GM12878 (cell line): ENCODE results near the gene CASK. TPM values are rescaled to one million over a fixed set of nuclear protein-coding genes. Genes with fewer than 3 reads are reported as not detected.

ENCODE experiments used
- ATAC-seq: fragments of 200-7000 bp; cut with Tn5 transposase; 3 replicates; pipeline ENCODE4 v1.9.1; 2020; ENCODE audit warnings: mild to moderate bottlenecking, moderate library complexity
- BruUV-seq: library from RNA; stranded (reverse); fragments of 400-500 nt; replicated peaks from 2 replicates; lab custom pipeline; 2021; lab: Mats Ljungman, UMichigan
- CTCF ChIA-PET: fragments of 300-600 bp; sonication (Branson Sonifier 250); formaldehyde crosslinking; extraction: SDS; loops from one replicate; lab custom pipeline; 2021; ENCODE audit warnings: inconsistent platforms; lab: Yijun Ruan, JAX
- POLR2A ChIA-PET: fragments of 350-600 bp; formaldehyde crosslinking; extraction: SDS; loops from one replicate; lab custom pipeline; 2021; ENCODE audit warnings: inconsistent platforms; lab: Charles Lee
- RAD21 ChIA-PET: fragments of 300-600 bp; sonication (Branson Sonifier 250); formaldehyde crosslinking; loops from one replicate; lab custom pipeline; 2023; ENCODE audit warnings: antibody characterized with exemption; ENCODE audit not compliant: unreplicated experiment; lab: Charles Lee
- SMC1A ChIA-PET: fragments of 300-600 bp; sonication (Branson Sonifier 250); formaldehyde crosslinking; loops from one replicate; lab custom pipeline; 2023; ENCODE audit not compliant: unreplicated experiment, uncharacterized antibody; lab: Charles Lee
- DNase-seq: peaks from one replicate; pipeline ENCODE4 v3.0.0-alpha.2; 2011; ENCODE audit warnings: low read depth, low spot score
- FAIRE-seq: peaks from 3 replicates; lab custom pipeline; 2011; peaks lifted over from hg19 to GRCh38; lab: Jason Lieb, UNC
- H2AFZ ChIP-seq: 2 replicates; pipeline ENCODE4 v1.6.0; 2011; ENCODE audit warnings: low read depth, low read length, control low read depth; ENCODE audit not compliant: control insufficient read depth
- H3K27ac ChIP-seq: 2 replicates; pipeline ENCODE4 v1.5.1; 2011; ENCODE audit warnings: control low read depth; ENCODE audit not compliant: control insufficient read depth, insufficient read depth
- H3K27me3 ChIP-seq, 2 experiments: replicated peaks in 1 of 2; 2 replicates each; pipeline versions ENCODE4 v1.6.0 to v1.6.1; 2011; ENCODE audit warnings: low read length in 1 of 2; ENCODE audit not compliant: control insufficient read depth in 2 of 2, insufficient read depth in 2 of 2
- H3K36me3 ChIP-seq, 2 experiments: 2 replicates each; pipeline ENCODE4 v1.5.1; 2011; ENCODE audit warnings: low read length in 1 of 2; ENCODE audit not compliant: control insufficient read depth in 2 of 2, insufficient read depth in 2 of 2
- H3K4me1 ChIP-seq: 2 replicates; pipeline ENCODE4 v1.6.1; 2011; ENCODE audit warnings: mild to moderate bottlenecking, low read length, moderate library complexity, mixed read lengths; ENCODE audit not compliant: control insufficient read depth, insufficient read depth
- H3K4me2 ChIP-seq: 2 replicates; pipeline ENCODE4 v1.6.0; 2011; ENCODE audit warnings: control low read depth; ENCODE audit not compliant: control insufficient read depth, insufficient read depth
- H3K4me3 ChIP-seq: fragments of 200-600 bp; sonication (generic); 2 replicates; pipeline ENCODE4 v1.5.1; 2016
- H3K79me2 ChIP-seq: 2 replicates; pipeline ENCODE4 v1.6.0; 2011; ENCODE audit warnings: low read length; ENCODE audit not compliant: control insufficient read depth, insufficient read depth
- H3K9ac ChIP-seq: 2 replicates; pipeline ENCODE4 v1.8.0; 2011; ENCODE audit warnings: low read length, control low read depth, mixed read lengths; ENCODE audit not compliant: control insufficient read depth, insufficient read depth
- H3K9me3 ChIP-seq: replicated peaks from 3 replicates; pipeline ENCODE4 v1.5.1; 2011; ENCODE audit warnings: mild to moderate bottlenecking, low read length; ENCODE audit not compliant: control insufficient read depth, insufficient read depth
- H4K20me1 ChIP-seq: 2 replicates; pipeline ENCODE4 v1.6.0; 2011; ENCODE audit not compliant: control insufficient read depth, insufficient read depth
- EP300 ChIP-seq, 2 experiments: fragments of 150-350 bp in 1 of 2; IDR thresholded peaks; 2 replicates each; pipeline ENCODE4 v1.6.1; 2011 to 2012; ENCODE audit warnings: low read depth in 2 of 2, low read length in 2 of 2, borderline replicate concordance in 1 of 2, improper control_type of control experiment in 1 of 2, inconsistent platforms in 1 of 2; ENCODE audit not compliant: control insufficient read depth in 1 of 2
- IKZF1 ChIP-seq: fragments of 450-650 bp; conservative IDR thresholded peaks from 2 replicates; pipeline ENCODE4 v1.6.1; 2017; ENCODE audit warnings: antibody characterized with exemption, mild to moderate bottlenecking
- IRF4 ChIP-seq: IDR thresholded peaks from 2 replicates; pipeline ENCODE4 v1.6.1; 2011; ENCODE audit warnings: low read depth, low read length
- MTA2 ChIP-seq: fragments of 450-650 bp; IDR thresholded peaks from 2 replicates; pipeline ENCODE4 v1.6.1; 2016; ENCODE audit warnings: low read depth, mild to moderate bottlenecking, moderate library complexity
- MTA3 ChIP-seq: IDR thresholded peaks from 2 replicates; pipeline ENCODE4 v1.6.1; 2012; ENCODE audit warnings: low read length, inconsistent platforms, borderline replicate concordance
- RAD51 ChIP-seq: fragments of 450-650 bp; IDR thresholded peaks from 2 replicates; pipeline ENCODE4 v1.6.1; 2016; ENCODE audit warnings: moderate library complexity, mild to moderate bottlenecking, inconsistent platforms
- ZNF384 ChIP-seq: IDR thresholded peaks from 2 replicates; pipeline ENCODE4 v1.6.1; 2012; ENCODE audit warnings: low read depth, mild to moderate bottlenecking, low read length, improper control_type of control experiment, borderline replicate concordance
- WGBS: methylation state at CpG from one replicate; pipeline ENCODE4 v1.1.6; 2016; ENCODE audit warnings: low lambda C conversion rate; ENCODE audit not compliant: insufficient replicate concordance, insufficient coverage; ENCODE audit errors: missing lambda C conversion rate; 5-methylcytosine and 5-hydroxymethylcytosine counted together
- in situ Hi-C: fragments of 300-500 bp; cut with MboI; formaldehyde crosslinking; loops from 9 replicates; pipeline ENCODE4 v1.14.3; 2018; ENCODE audit warnings: mixed read lengths
- intact Hi-C: fragments of 100-400 bp; cut with micrococcal nuclease; formaldehyde crosslinking; loops from one replicate; pipeline ENCODE4 v1.14.2; 2022; ENCODE audit not compliant: unreplicated experiment
- polyA plus RNA-seq, 11 experiments: library from polyadenylated mRNA; depleted of rRNA in 4 of 11; unstranded in 6 of 11; stranded (reverse) in 5 of 11; fragments of >200 nt; fragmentation: Nextera tagmentation in 4 of 11; fragmentation: Illumina TruSeq in 1 of 11; extraction: Ambion mirVana in 4 of 11; extraction: Trizol in 1 of 11; gene quantifications; 1 replicate in 1 of 11; 2 replicates in 10 of 11; pipeline versions ENCODE4 v1.2.1 to v1.2.3, GENCODE V29; 2011 to 2016; ENCODE audit warnings: inconsistent platforms in 2 of 11, missing spikeins in 2 of 11, low read depth in 1 of 11
- total RNA-seq, 4 experiments: library from RNA; depleted of rRNA in 3 of 4; stranded (reverse); fragments of >200 nt in 3 of 4; fragmentation: Illumina TruSeq in 1 of 4; extraction: Trizol in 1 of 4; gene quantifications; 2 replicates each; pipeline versions ENCODE4 v1.2.1 to v1.2.3, GENCODE V29; 2013 to 2021
- TF ChIP-seq, protein P1 (sequence below): fragments of 450-650 bp; IDR thresholded peaks from 2 replicates; pipeline ENCODE4 v1.6.1; 2017; ENCODE audit warnings: mild to moderate bottlenecking

CASK gene
- total and polyA plus RNA-seq, 10 of the 15 experiments (the other 5 are each of a cell fraction or from before 2014, with no cell fraction given) = 0.60 to 45.9 (median 4.8) TPM

DNA sequence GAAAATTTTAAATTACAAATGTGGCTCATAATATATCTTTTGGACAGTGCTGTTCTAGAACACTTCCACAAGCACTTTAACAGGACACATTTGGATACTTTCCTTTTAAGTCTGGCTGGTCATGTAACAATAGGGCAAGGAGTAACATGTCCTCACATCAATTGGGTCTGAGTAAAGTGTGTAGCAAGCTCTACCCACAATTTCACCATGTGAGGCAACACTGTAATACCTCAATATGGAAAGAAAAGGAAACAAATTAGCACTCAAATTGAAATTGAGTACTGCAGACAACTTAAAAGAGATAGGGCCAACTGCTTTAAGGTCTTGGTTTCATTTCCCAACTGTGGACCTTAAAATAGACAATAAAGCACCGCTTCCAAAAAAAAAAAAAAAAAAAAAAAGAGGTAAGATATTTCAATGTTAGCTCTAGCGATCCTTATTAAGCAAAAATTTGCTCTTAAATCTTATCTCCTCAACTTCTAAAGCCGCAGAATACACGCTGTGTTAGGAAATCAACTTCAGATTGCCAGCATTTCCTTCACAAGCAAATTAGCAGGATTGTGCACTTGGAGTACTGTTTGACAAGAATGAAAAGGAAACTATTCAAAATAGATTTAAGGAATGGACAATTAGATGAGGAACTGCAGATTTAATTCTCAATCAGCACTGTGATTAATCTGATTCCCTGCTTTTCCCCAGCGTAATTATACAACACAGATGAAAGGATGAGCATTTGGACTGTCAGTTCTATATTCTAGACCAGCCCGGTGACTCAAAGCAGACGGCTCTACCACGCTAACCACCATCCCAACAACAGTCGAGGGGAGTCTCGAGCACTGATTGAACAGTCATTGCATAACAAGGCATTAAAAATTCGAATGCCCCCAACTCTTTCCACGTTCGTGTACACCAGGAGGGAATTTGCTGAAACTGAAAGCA lies 1.6 kb downstream of the CASK start (continued):
- peak; percentile 57; the same call in 1 of the 2 replicates for TF ChIP-seq IRF4
- peak; percentile 34 to 39; a peak in 2 of 4 replicates for TF ChIP-seq EP300 (IDR thresholded peaks at IDR 0.05; ENCODE audit: borderline replicate concordance in 1 of 2, control insufficient read depth in 1 of 2, low read depth in 2 of 2, low read length in 2 of 2)
- 0 out of 2 replicates have a peak, but pooled peaks have one; percentile 17 for TF ChIP-seq RAD51
- peak; percentile 83 for TF ChIP-seq ZNF384
- TF ChIP-seq IKZF1 = peak; percentile 42
- TF ChIP-seq, protein P1, sequence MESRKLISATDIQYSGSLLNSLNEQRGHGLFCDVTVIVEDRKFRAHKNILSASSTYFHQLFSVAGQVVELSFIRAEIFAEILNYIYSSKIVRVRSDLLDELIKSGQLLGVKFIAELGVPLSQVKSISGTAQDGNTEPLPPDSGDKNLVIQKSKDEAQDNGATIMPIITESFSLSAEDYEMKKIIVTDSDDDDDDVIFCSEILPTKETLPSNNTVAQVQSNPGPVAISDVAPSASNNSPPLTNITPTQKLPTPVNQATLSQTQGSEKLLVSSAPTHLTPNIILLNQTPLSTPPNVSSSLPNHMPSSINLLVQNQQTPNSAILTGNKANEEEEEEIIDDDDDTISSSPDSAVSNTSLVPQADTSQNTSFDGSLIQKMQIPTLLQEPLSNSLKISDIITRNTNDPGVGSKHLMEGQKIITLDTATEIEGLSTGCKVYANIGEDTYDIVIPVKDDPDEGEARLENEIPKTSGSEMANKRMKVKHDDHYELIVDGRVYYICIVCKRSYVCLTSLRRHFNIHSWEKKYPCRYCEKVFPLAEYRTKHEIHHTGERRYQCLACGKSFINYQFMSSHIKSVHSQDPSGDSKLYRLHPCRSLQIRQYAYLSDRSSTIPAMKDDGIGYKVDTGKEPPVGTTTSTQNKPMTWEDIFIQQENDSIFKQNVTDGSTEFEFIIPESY = no peak

DNA sequence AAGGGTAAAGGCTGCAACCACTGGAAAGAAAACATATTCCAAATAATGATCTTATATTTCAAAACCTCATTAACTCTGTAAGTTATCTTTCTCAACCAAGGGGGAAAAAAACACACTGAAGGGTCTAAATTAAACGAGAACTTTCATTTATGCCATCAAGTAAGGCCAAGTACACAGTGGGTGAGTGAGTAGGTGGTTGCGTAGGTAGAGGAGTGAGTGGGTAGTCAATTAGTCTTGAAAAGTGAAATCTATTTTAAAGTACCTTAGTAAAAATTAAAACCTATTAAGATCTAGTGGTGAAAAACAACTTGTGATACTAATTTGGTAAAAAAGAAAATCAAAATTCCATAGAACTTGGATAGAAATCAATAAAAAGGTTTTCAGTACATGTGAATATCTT lies 3.5 kb downstream of the CASK start:
- Histone ChIP-seq H3K4me2 (no peak overlapping the region), H3K79me2 (peaks cover 13% of the 10 kb centered on the region), H3K36me3 (no peaks in the 10 kb centered on the region), H3K9ac (no peak overlapping the region), H2AFZ (no peak overlapping the region), H3K4me1 (no peaks in the 10 kb centered on the region), H3K9me3 (no peaks in the 10 kb centered on the region), H3K4me3 (no peak overlapping the region), H3K27ac (no peak overlapping the region), H3K27me3 (no peaks in the 10 kb centered on the region), H4K20me1 (no peaks in the 10 kb centered on the region)
- intact Hi-C loops (loop anchor here (1.0 to 5.0 kb wide), 4 partner anchors 83 to 187 kb away; no protein-coding TSS in a partner anchor), in situ Hi-C loops (no loop called here)
- ChIA-PET CTCF (interaction anchor here (1.3 to 2.1 kb wide), 3 partner anchors 121 to 189 kb away, joined by 3 to 14 read pairs (median 4); no protein-coding TSS in a partner anchor), RAD21 (interaction anchor here (1.0 to 9.1 kb wide), 7 partner anchors 32 to 123 kb away, joined by 3 to 76 read pairs (median 3); no protein-coding TSS in a partner anchor), POLR2A (no interaction called here), SMC1A (interaction anchor here (0.7 to 4.7 kb wide), 6 partner anchors 34 to 125 kb away, joined by 3 to 38 read pairs (median 3); no protein-coding TSS in a partner anchor)
- TF ChIP-seq MTA3 (no peak), MTA2 (0 out of 2 replicates have a peak, but pooled peaks have one; percentile 10)
- DNase-seq = no peak
- BruUV-seq = no TSS peak
- ATAC-seq = no peak
- no peak for FAIRE-seq
- 46% methylated on average over 2 of the region's 2 CpGs for WGBS
